ENCODE measurements around the gene C1orf116. TPM values are rescaled to one million over a fixed set of nuclear protein-coding genes. Genes with fewer than 3 reads are reported as not detected.

The C1orf116 gene
- total RNA-seq, 1 experiment from 2014 or later = 124 TPM

DNA sequence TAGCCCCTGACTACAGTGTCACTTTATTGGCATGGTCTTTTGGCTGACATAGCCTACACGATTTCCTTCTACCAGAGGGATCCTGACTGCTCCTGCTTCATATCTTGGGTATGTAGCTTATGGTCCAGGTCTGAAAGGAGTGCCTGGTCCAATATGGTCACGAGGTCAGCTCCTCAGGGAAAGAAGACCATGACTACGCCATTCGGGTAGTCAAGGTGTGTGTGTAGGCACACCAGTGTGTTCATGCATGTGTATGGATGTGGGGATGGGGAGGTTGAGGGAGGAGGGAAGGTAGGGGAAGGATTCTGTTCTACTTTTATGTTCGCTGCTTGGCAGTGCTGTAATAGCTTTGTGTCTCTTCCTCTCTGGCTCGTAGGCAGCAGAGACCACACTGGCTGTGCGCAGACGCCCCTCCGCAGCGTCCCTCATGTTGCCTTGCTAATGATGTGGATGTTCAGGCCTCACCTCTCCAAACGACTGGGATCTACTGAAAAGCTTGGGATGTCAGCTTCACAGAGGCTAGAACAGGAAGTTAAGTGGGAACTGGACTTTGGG, 46.1 kb upstream of the C1orf116 start:
- no peak overlapping the region for H3K4me3 Mint-ChIP-seq (ENCODE audit: low read depth, unreplicated experiment)
- no peaks in the 10 kb centered on the region for H3K9me3 Mint-ChIP-seq (ENCODE audit: low read depth, unreplicated experiment)
- no peak for TF ChIP-seq CTCF (IDR thresholded peaks at IDR 0.05; ENCODE audit: unreplicated experiment)
- no TSS peak for BruUV-seq (replicated peaks)
- CTCF ChIA-PET = interaction anchor here (1.2 kb wide), 1 partner anchor 57 kb away, joined by 3 read pairs; no protein-coding TSS in a partner anchor
- intact Hi-C loops (cut with micrococcal nuclease; ENCODE audit: unreplicated experiment) = loop anchor here (5.0 to 10.0 kb wide), 3 partner anchors 274 to 446 kb away; no protein-coding TSS in a partner anchor
- H3K27me3 Mint-ChIP-seq (ENCODE audit: unreplicated experiment) = no peaks in the 10 kb centered on the region
- peaks cover 9% of the 10 kb centered on the region for H3K4me1 Mint-ChIP-seq (ENCODE audit: low read depth, unreplicated experiment)
- H3K27ac Mint-ChIP-seq (ENCODE audit: unreplicated experiment) = no peak overlapping the region
- H3K36me3 Mint-ChIP-seq (ENCODE audit: insufficient read depth, unreplicated experiment) = no peaks in the 10 kb centered on the region
- no peak for DNase-seq

DNA sequence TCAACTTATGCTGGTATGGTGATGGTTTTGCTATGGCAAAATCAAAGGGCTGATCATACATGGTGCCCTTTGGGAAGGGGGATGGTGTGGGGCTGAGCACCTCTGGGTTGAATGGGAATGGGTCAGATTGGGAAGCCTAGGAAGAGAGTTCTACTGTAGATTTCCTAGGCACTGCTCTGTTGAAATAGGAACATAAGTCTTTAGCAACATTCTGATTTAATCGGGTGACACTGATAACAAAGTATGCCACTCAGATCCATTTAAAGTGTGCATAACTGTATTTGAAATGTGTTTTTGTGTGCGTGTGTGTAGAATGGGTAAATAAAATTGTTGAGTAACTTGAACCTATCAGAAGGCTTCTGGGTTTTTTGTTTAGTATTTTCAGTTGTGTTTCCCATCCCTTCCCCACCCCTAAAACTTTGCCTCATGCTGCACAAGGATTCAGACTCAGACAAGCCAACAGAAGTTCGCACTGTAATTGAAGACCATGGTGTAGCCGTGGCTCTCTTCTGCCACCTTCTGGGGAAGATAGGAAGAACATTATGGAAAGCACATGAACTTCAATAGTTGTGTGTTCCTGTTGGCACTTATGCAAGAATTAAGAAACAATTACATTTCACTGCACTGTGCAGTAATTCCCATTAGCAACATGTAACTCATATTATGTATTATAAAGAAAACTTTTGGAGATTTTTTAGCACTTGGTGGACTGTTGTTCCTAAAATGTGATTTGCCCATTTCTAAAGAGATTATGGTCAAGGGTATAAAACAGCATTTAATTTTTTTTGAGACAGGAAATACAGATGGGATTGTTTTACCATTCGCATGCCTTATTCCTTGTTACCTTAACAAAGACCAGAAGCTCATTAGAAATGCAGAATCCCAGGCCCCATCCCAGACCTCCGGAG, 45.2 kb upstream of the C1orf116 start:
- Mint-ChIP-seq H3K36me3 (ENCODE audit: insufficient read depth, unreplicated experiment) (peaks cover 6% of the 10 kb centered on the region), H3K4me1 (ENCODE audit: low read depth, unreplicated experiment) (peaks cover 9% of the 10 kb centered on the region), H3K27me3 (ENCODE audit: unreplicated experiment) (no peaks in the 10 kb centered on the region), H3K4me3 (ENCODE audit: low read depth, unreplicated experiment) (no peak overlapping the region), H3K9me3 (ENCODE audit: low read depth, unreplicated experiment) (no peaks in the 10 kb centered on the region), H3K27ac (ENCODE audit: unreplicated experiment) (no peak overlapping the region)
- BruUV-seq (replicated peaks) = no TSS peak
- DNase-seq = peak; percentile 83
- intact Hi-C loops (cut with micrococcal nuclease; ENCODE audit: unreplicated experiment) = loop anchor here (1.0 to 10.0 kb wide), 6 partner anchors 27 to 445 kb away; partner anchors contain the start of gene YOD1
- CTCF ChIA-PET = interaction anchor here (1.2 kb wide), 1 partner anchor 56 kb away, joined by 3 read pairs; no protein-coding TSS in a partner anchor
- TF ChIP-seq CTCF (IDR thresholded peaks at IDR 0.05; ENCODE audit: unreplicated experiment) = peak; percentile 73

- intact Hi-C loops (cut with micrococcal nuclease; ENCODE audit: unreplicated experiment) = loop anchor here (1.0 to 10.0 kb wide), 6 partner anchors 26 to 445 kb away; partner anchors contain the start of gene YOD1
- CTCF ChIA-PET = interaction anchor here (0.6 kb wide), 1 partner anchor 444 kb away, joined by 6 read pairs; no protein-coding TSS in a partner anchor
- no peak overlapping the region for H3K4me3 Mint-ChIP-seq (ENCODE audit: low read depth, unreplicated experiment)
- TF ChIP-seq CTCF (IDR thresholded peaks at IDR 0.05; ENCODE audit: unreplicated experiment) = no peak
- BruUV-seq (replicated peaks) = no TSS peak
- H3K36me3 Mint-ChIP-seq (ENCODE audit: insufficient read depth, unreplicated experiment) = peaks cover 10% of the 10 kb centered on the region
- no peak for DNase-seq
- H3K27me3 Mint-ChIP-seq (ENCODE audit: unreplicated experiment) = no peaks in the 10 kb centered on the region
- H3K4me1 Mint-ChIP-seq (ENCODE audit: low read depth, unreplicated experiment) = peaks cover 9% of the 10 kb centered on the region
- H3K27ac Mint-ChIP-seq (ENCODE audit: unreplicated experiment) = no peak overlapping the region
- H3K9me3 Mint-ChIP-seq (ENCODE audit: low read depth, unreplicated experiment) = no peaks in the 10 kb centered on the region
Observed at GRCh38 chr1:207077012-207077411, 44.5 kb upstream of the C1orf116 start.

- Mint-ChIP-seq H3K36me3 (ENCODE audit: insufficient read depth, unreplicated experiment) (peaks cover 10% of the 10 kb centered on the region), H3K27me3 (ENCODE audit: unreplicated experiment) (no peaks in the 10 kb centered on the region), H3K4me3 (ENCODE audit: low read depth, unreplicated experiment) (no peak overlapping the region), H3K4me1 (ENCODE audit: low read depth, unreplicated experiment) (peaks cover 9% of the 10 kb centered on the region), H3K9me3 (ENCODE audit: low read depth, unreplicated experiment) (no peaks in the 10 kb centered on the region), H3K27ac (ENCODE audit: unreplicated experiment) (no peak overlapping the region)
- no TSS peak for BruUV-seq (replicated peaks)
- no peak for DNase-seq
- intact Hi-C loops (cut with micrococcal nuclease; ENCODE audit: unreplicated experiment) = loop anchor here (2.0 to 10.0 kb wide), 4 partner anchors 26 to 444 kb away; partner anchors contain the start of gene YOD1
- TF ChIP-seq CTCF (IDR thresholded peaks at IDR 0.05; ENCODE audit: unreplicated experiment) = no peak
- CTCF ChIA-PET = interaction anchor here (0.6 to 1.3 kb wide), 2 partner anchors 245 to 445 kb away, joined by 6 to 8 read pairs; partner anchors contain the start of gene CD55
Observed at GRCh38 chr1:207076181-207076955, 43.8 kb upstream of the C1orf116 start.

All from Calu3 (cell line).